ENCODE measurements around the gene CHTOP.
"Not testable (repeated sequence)": the region's sequence is repeated elsewhere in the genome, so short reads cannot be mapped to it uniquely, and the experiment has no call there.

Gene CHTOP

GRCh38 chr1:153663211-153663610 is 29.3 kb downstream of the CHTOP start:
- no peak for DNase-seq

GRCh38 chr1:153667439-153667838 is 33.6 kb downstream of the CHTOP start:
- DNase-seq: no peak

DNA sequence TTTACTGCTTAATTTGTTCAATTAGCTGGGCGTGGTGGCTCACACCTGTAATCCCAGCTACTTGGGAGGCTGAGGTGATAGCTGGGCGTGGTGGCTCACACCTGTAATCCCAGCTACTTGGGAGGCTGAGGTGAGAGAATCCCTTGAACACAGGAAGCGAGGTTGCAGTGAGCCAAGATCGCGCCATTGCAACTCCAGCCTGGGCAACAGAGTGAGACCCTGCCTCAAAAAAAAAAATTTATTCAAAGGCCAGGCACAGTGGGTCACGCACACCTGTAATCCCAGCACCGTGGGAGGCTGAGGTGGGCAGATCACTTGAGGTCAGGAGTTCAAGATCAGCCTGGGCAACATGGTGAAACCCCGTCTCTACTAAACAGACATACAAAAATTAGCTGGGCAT is 34.8 kb downstream of the CHTOP start:
- not testable (repeated sequence) for DNase-seq

- no peak for DNase-seq
These were observed 35.7 kb downstream of the CHTOP start for GRCh38 chr1:153669606-153670005.

GRCh38 chr1:153670257-153670858 is 36.5 kb downstream of the CHTOP start:
- no peak for DNase-seq

DNA sequence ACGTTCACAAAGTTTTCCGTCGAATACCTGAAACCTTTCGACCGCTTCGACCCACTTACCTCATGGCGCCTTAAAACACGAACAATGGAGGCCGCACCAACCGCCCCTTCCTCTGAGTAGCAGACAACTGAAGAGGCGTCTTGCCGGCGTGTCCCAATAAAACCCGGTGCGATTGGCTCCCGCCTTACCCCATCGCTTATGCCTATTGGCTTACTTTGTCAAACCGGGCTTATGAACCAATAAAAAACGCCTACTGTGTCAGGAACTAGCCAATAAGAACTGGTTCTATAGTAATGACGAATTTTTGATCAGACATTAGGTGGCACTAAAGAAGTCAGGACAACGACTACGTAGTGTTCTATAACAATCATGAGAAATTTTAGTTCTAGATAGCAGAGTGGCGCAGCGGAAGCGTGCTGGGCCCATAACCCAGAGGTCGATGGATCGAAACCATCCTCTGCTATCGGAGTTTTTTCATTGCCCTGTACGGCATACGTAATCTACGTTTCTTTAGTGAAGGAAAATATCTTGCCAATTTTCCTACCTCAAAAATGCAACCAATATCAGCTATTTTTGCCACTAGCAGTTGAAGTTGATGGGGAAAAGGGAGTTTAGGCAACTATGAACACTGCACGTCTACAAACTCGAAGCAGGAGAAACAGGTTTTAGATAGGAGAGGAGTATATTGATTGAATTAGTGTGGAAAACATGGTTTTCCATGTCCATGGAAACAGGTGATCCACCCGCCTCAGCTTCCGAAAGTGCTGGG is 37.2 kb downstream of the CHTOP start, which contains the start of gene ILF2:
Gene ILF2, minus strand, starts transcription at position 135 of the 769 bp plus-strand sequence. Its CDS starts 71 bp downstream, at position 64.
- DNase-seq: peak; percentile 91

- not testable (repeated sequence) for DNase-seq
These were observed 37.9 kb downstream of the CHTOP start for GRCh38 chr1:153671628-153672353.

- no peak for DNase-seq
These were observed 39.6 kb downstream of the CHTOP start for GRCh38 chr1:153673511-153673910.

GRCh38 chr1:153677718-153678518 is 44.1 kb downstream of the CHTOP start:
- no peak for DNase-seq

- DNase-seq: no peak
These were observed 44.9 kb downstream of the CHTOP start, which contains the start of gene NPR1 for GRCh38 chr1:153678519-153679336. Gene NPR1 (plus strand): TSS chr1:153678688. CDS start chr1:153679109, 421 bp downstream.

- no peak for DNase-seq
These were observed 45.7 kb downstream of the CHTOP start for GRCh38 chr1:153679337-153680119.

GRCh38 chr1:153680120-153680403 is 46.2 kb downstream of the CHTOP start:
- DNase-seq: no peak

- no peak for DNase-seq
These were observed 48.9 kb downstream of the CHTOP start for GRCh38 chr1:153682730-153683129.

DNA sequence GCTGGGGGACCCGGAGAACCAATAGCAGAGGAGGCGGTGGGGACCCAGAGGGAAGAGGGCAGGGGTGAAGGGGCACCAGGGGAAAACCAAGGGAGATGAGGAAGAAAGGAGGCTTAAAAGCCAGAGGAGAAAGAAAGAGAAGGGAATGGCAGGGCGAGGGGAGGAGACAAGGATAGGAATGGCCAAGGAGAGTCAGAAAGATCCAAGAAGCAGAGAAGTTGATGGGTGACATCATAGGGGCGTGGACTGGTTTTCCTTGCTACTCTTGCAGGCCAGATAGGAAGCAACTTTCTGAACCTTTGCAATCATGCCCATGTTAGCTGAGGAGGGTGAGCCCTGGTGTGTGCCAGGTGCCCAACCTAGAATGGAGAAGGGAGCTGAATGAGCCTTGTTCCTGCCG is 50.0 kb downstream of the CHTOP start:
- no peak for DNase-seq

- DNase-seq: no peak
These were observed 51.0 kb downstream of the CHTOP start for GRCh38 chr1:153684892-153685291.

GRCh38 chr1:153685544-153686340 is 51.9 kb downstream of the CHTOP start:
- no peak for DNase-seq

GRCh38 chr1:153687346-153688125 is 53.7 kb downstream of the CHTOP start:
- no peak for DNase-seq

DNA sequence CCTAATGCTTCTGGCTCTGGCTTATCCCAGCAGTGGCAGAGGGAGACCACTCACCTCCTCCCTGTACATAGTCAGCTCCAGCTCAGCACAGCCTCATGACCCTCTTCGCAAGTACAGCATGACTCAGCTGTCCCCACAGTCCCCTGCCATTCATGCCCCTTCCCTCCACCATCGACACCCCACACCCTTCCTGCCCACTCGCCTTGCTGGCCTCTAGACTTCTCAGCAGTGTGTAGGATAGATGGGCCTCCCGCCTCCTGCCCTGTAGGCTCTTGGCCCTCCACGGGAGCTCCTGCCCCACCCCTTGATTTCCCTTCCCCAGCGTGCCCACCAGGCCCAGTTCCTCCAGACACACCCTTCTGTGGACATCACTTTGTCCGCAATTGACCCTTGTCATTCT is 54.4 kb downstream of the CHTOP start:
- no peak for DNase-seq

GRCh38 chr1:153688736-153689328 is 55.0 kb downstream of the CHTOP start:
- DNase-seq: no peak
